Kidney glomerular epithelial cell (primary cell): Measurements from ENCODE around the gene USH1C.

Experiments
- DNase-seq: peaks from one replicate; lab custom pipeline; 2025; lab: John Stamatoyannopoulos, UW

The USH1C gene

GRCh38 chr11:17544181-17544622 lies at the start of gene USH1C:
Gene USH1C (minus strand): TSS chr11:17544416. CDS start chr11:17544307, 109 bp downstream.
- DNase-seq: no peak

GRCh38 chr11:17593466-17594245 lies 49.4 kb upstream of the USH1C start:
- DNase-seq: no peak

GRCh38 chr11:17591293-17591692 lies 47.1 kb upstream of the USH1C start:
- DNase-seq: no peak

GRCh38 chr11:17590463-17590862 lies 46.2 kb upstream of the USH1C start:
- DNase-seq: no peak

- no peak for DNase-seq
Measured at GRCh38 chr11:17588721-17589120, 44.5 kb upstream of the USH1C start.

GRCh38 chr11:17588166-17588565 lies 44.0 kb upstream of the USH1C start:
- no peak for DNase-seq

- DNase-seq: no peak
Measured at GRCh38 chr11:17585911-17586695, 41.9 kb upstream of the USH1C start.

GRCh38 chr11:17581732-17582053 lies 37.5 kb upstream of the USH1C start:
- no peak for DNase-seq

- no peak for DNase-seq
Measured at GRCh38 chr11:17581036-17581731, 37.0 kb upstream of the USH1C start.

- no peak for DNase-seq
Measured at GRCh38 chr11:17580271-17580670, 36.1 kb upstream of the USH1C start.

- no peak for DNase-seq
Measured at GRCh38 chr11:17579451-17579850, 35.2 kb upstream of the USH1C start.

GRCh38 chr11:17578958-17579357 lies 34.7 kb upstream of the USH1C start:
- no peak for DNase-seq

GRCh38 chr11:17578296-17578695 lies 34.1 kb upstream of the USH1C start:
- no peak for DNase-seq

GRCh38 chr11:17575431-17576425 lies 31.5 kb upstream of the USH1C start:
- DNase-seq: no peak

- no peak for DNase-seq
Measured at GRCh38 chr11:17574141-17575091, 30.2 kb upstream of the USH1C start.

GRCh38 chr11:17573526-17573925 lies 29.3 kb upstream of the USH1C start:
- no peak for DNase-seq

- no peak for DNase-seq
Measured at GRCh38 chr11:17572791-17573460, 28.7 kb upstream of the USH1C start.

- no peak for DNase-seq
Measured at GRCh38 chr11:17572359-17572690, 28.1 kb upstream of the USH1C start.

- DNase-seq: no peak
Measured at GRCh38 chr11:17571431-17572358, 27.5 kb upstream of the USH1C start.
